HepG2 (cell line): ENCODE measurements around the gene PCLO. TPM values are rescaled to one million over a fixed set of nuclear protein-coding genes. Genes with fewer than 3 reads are reported as not detected.
"Not testable (repeated sequence)": the region's sequence is repeated elsewhere in the genome, so short reads cannot be mapped to it uniquely, and the experiment has no call there.

Experiments used
- ATAC-seq: fragments of 200-7000 bp; cut with Tn5 transposase; 3 replicates; pipeline ENCODE4 v1.9.1; 2020; ENCODE audit warnings: mild to moderate bottlenecking, moderate library complexity
- BruUV-seq: library from RNA; stranded (reverse); fragments of 400-500 nt; replicated peaks from 2 replicates; lab custom pipeline; 2021; lab: Mats Ljungman, UMichigan
- CTCF ChIA-PET: fragments of 300-600 bp; formaldehyde crosslinking; extraction: SDS; loops from one replicate; lab custom pipeline; 2021; ENCODE audit warnings: low total read pairs, inconsistent platforms, low intra/inter-chr PET ratio; lab: Yijun Ruan, JAX
- POLR2A ChIA-PET: fragments of 350-600 bp; sonication (Branson Sonifier 250); formaldehyde crosslinking; loops from one replicate; lab custom pipeline; 2020; ENCODE audit warnings: antibody characterized with exemption, inconsistent platforms; lab: Yijun Ruan, JAX
- DNase-seq: peaks from one replicate; pipeline ENCODE4 v3.0.0-alpha.2; 2015; ENCODE audit warnings: low spot score
- FAIRE-seq: peaks from 3 replicates; lab custom pipeline; 2011; peaks lifted over from hg19 to GRCh38; lab: Jason Lieb, UNC
- H2AFZ ChIP-seq: one replicate; pipeline ENCODE4 v1.6.1; 2011; ENCODE audit warnings: low read length, inconsistent platforms
- H3K27ac ChIP-seq: fragments of 300-600 bp; 3 replicates; pipeline ENCODE4 v1.8.0; 2011; ENCODE audit warnings: mixed run types, mild to moderate bottlenecking, mixed read lengths, low read length, inconsistent platforms; ENCODE audit not compliant: insufficient read depth; ENCODE audit errors: extremely low read length
- H3K27me3 ChIP-seq, 2 experiments: fragments of 200-600 bp in 1 of 2; 2 replicates in 1 of 2; 3 replicates in 1 of 2; pipeline versions ENCODE4 v1.6.0 to v1.8.0; 2011; ENCODE audit warnings: low read length in 2 of 2, mild to moderate bottlenecking in 2 of 2, moderate library complexity in 2 of 2, inconsistent platforms in 1 of 2; ENCODE audit not compliant: insufficient read depth in 2 of 2, control insufficient read depth in 1 of 2
- H3K36me3 ChIP-seq, 2 experiments: fragments of 200-600 bp in 1 of 2; replicated peaks in 1 of 2; 2 replicates in 1 of 2; 3 replicates in 1 of 2; pipeline versions ENCODE4 v1.5.1 to v1.8.0; 2011; ENCODE audit warnings: low read length in 2 of 2, inconsistent platforms in 1 of 2; ENCODE audit not compliant: insufficient read depth in 2 of 2, control insufficient read depth in 1 of 2
- H3K4me1 ChIP-seq: 2 replicates; pipeline ENCODE4 v1.5.1; 2012; ENCODE audit warnings: low read length, inconsistent platforms; ENCODE audit not compliant: insufficient read depth
- H3K4me2 ChIP-seq: 2 replicates; pipeline ENCODE4 v1.6.0; 2011; ENCODE audit warnings: low read depth, low read length, inconsistent platforms
- H3K4me3 ChIP-seq, 3 experiments: fragments of 200-600 bp in 1 of 3; sonication (generic), shearing (Covaris generic) in 1 of 3; replicated peaks in 1 of 3; 2 replicates each; pipeline ENCODE4 v1.5.1; 2011 to 2016; ENCODE audit warnings: low read length in 3 of 3, inconsistent platforms in 2 of 3, low read depth in 2 of 3, mild to moderate bottlenecking in 2 of 3, control low read depth in 1 of 3, mixed read lengths in 1 of 3; ENCODE audit not compliant: insufficient read depth in 1 of 3
- H3K79me2 ChIP-seq: one replicate; pipeline ENCODE4 v1.6.1; 2011; ENCODE audit warnings: low read length, inconsistent platforms; ENCODE audit not compliant: insufficient read depth
- H3K9ac ChIP-seq: 2 replicates; pipeline ENCODE4 v1.6.0; 2011; ENCODE audit warnings: mild to moderate bottlenecking, low read depth, low read length, inconsistent platforms; ENCODE audit not compliant: insufficient read depth
- H3K9me3 ChIP-seq: 2 replicates; pipeline ENCODE4 v1.5.1; 2012; ENCODE audit warnings: mild to moderate bottlenecking, low read length
- H4K20me1 ChIP-seq: 2 replicates; pipeline ENCODE4 v1.6.0; 2011; ENCODE audit warnings: inconsistent platforms, mild to moderate bottlenecking, low read length, moderate library complexity; ENCODE audit not compliant: insufficient read depth
- ASH2L ChIP-seq: fragments of 300-600, 200-600 bp; sonication (generic); IDR thresholded peaks from 2 replicates; pipeline ENCODE4 v1.7.0; 2017; ENCODE audit warnings: low read depth, mild to moderate bottlenecking, moderate library complexity, mixed read lengths, low read length; ENCODE audit not compliant: insufficient read length
- MEIS1 ChIP-seq: sonication (generic); formaldehyde crosslinking; IDR thresholded peaks from 2 replicates; pipeline ENCODE4 v1.9.0; 2021; ENCODE audit warnings: mild to moderate bottlenecking, missing genetic modification reagents, moderate library complexity, borderline replicate concordance
- RBM22 ChIP-seq: fragments of 200-400 bp; formaldehyde crosslinking; optimal IDR thresholded peaks from 2 replicates; pipeline ENCODE3; 2017; ENCODE audit warnings: mild to moderate bottlenecking, low read length, moderate library complexity
- SALL1 ChIP-seq: sonication (generic); formaldehyde crosslinking; IDR thresholded peaks from 2 replicates; pipeline ENCODE4 v1.8.0; 2022; ENCODE audit warnings: mild to moderate bottlenecking, missing genetic modification reagents
- ZBTB21 ChIP-seq: sonication (generic); formaldehyde crosslinking; IDR thresholded peaks from 2 replicates; pipeline ENCODE4 v1.4.0; 2020; ENCODE audit warnings: missing genetic modification reagents
- ZNF30 ChIP-seq: sonication (generic); formaldehyde crosslinking; IDR thresholded peaks from 2 replicates; pipeline ENCODE4 v1.5.0; 2020; ENCODE audit warnings: mild to moderate bottlenecking, missing genetic modification reagents
- ZNF660 ChIP-seq: sonication (generic); formaldehyde crosslinking; IDR thresholded peaks from 2 replicates; pipeline ENCODE4 v1.5.1; 2020; ENCODE audit warnings: mild to moderate bottlenecking, low read depth, missing genetic modification reagents, borderline replicate concordance
- ZNF678 ChIP-seq: sonication (generic); formaldehyde crosslinking; IDR thresholded peaks from 2 replicates; pipeline ENCODE4 v1.4.0; 2020; ENCODE audit warnings: mild to moderate bottlenecking, missing genetic modification reagents
- ZNF7 ChIP-seq: IDR thresholded peaks from 2 replicates; pipeline ENCODE4 v1.6.1; 2016; ENCODE audit warnings: missing biosample characterization, missing genetic modification reagents
- WGBS: methylation state at CpG from one replicate; pipeline ENCODE4 v1.1.6; 2017; ENCODE audit warnings: low lambda C conversion rate; 5-methylcytosine and 5-hydroxymethylcytosine counted together
- in situ Hi-C: cut with HindIII; loops from 2 replicates; pipeline ENCODE4 v1.10.0; 2017; ENCODE audit warnings: low pct_unique_long_range_greater_than_20kb; ENCODE audit not compliant: extremely low pct_ligation_motif_present
- intact Hi-C: fragments of 100-400 bp; cut with micrococcal nuclease; formaldehyde crosslinking; loops from one replicate; pipeline ENCODE4 v1.10.0; 2022; ENCODE audit not compliant: unreplicated experiment
- polyA plus RNA-seq, 8 experiments: library from polyadenylated mRNA; depleted of rRNA in 3 of 8; stranded (reverse) in 7 of 8; unstranded in 1 of 8; fragments of >200 nt; fragmentation: Illumina TruSeq in 4 of 8; extraction: Trizol in 4 of 8; gene quantifications; 2 replicates each; pipeline versions ENCODE4 v1.2.1 to v1.2.3, GENCODE V29; 2011 to 2016; ENCODE audit warnings: low read depth in 4 of 8, missing spikeins in 1 of 8, mixed read lengths in 1 of 8; ENCODE audit not compliant: insufficient read depth in 1 of 8
- total RNA-seq, 5 experiments: library from RNA; depleted of rRNA; stranded (reverse); fragments of >200 nt; fragmentation: Illumina TruSeq; extraction: Trizol; gene quantifications; 2 replicates each; pipeline ENCODE4 v1.2.3, GENCODE V29; 2016; ENCODE audit warnings: low read depth in 1 of 5
- TF ChIP-seq, protein P1 (sequence below): sonication (generic); formaldehyde crosslinking; conservative IDR thresholded peaks from 2 replicates; pipeline ENCODE4 v1.4.0; 2020; ENCODE audit warnings: missing genetic modification reagents
- TF ChIP-seq, protein P2 (sequence below), 2 experiments: sonication (generic) in 1 of 2; formaldehyde crosslinking in 1 of 2; IDR thresholded peaks; 2 replicates each; pipeline versions ENCODE4 v1.4.0 to v1.6.1; 2018 to 2020; ENCODE audit warnings: missing genetic modification reagents in 2 of 2, borderline replicate concordance in 1 of 2, low read depth in 1 of 2, mild to moderate bottlenecking in 1 of 2, missing biosample characterization in 1 of 2
- TF ChIP-seq, protein P3 (sequence below): IDR thresholded peaks from 2 replicates; pipeline ENCODE4 v1.6.1; 2016; ENCODE audit warnings: control low read depth

Gene PCLO
- total and polyA plus RNA-seq, 2 of the 13 experiments (the other 11 are each of a cell fraction or from before 2014, with no cell fraction given), result 0.07 to 0.29 TPM

DNA sequence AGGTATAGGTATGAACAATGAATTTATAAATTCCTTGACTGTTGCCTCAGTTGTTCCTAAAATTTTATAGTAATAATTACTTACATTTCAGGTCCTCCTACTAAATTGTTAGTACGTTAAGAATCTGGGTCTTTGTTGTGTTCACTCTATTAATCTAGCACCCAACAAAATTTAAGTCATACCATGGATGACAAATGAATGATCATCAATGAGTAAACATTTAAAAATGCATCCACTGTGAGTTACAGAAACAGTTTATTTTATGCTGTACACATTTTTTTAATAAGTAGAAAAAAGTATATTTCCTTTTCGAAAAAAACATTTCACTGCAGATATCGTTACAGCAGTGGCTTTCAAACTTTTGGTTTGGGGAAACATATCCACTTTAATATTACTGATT is 265.2 kb downstream of the PCLO start:
- Histone ChIP-seq H2AFZ (no peak overlapping the region), H3K4me3 (no peak overlapping the region), H3K79me2 (no peaks in the 10 kb centered on the region), H3K9me3 (no peaks in the 10 kb centered on the region), H4K20me1 (no peaks in the 10 kb centered on the region), H3K4me1 (no peaks in the 10 kb centered on the region), H3K36me3 (no peaks in the 10 kb centered on the region), H3K9ac (no peak overlapping the region), H3K27ac (no peak overlapping the region), H3K27me3 (no peaks in the 10 kb centered on the region), H3K4me2 (no peak overlapping the region)
- ChIA-PET CTCF (no interaction called here), POLR2A (no interaction called here)
- FAIRE-seq (no peak), DNase-seq (no peak), ATAC-seq (no peak)
- WGBS, result 0% methylated on average over 3 of the region's 3 CpGs
- in situ Hi-C loops, result no loop called here
- intact Hi-C loops, result no loop called here
- no TSS peak for BruUV-seq
- no peak for TF ChIP-seq RBM22
- TF ChIP-seq MEIS1 (CRISPR knock-in tag), result no peak
- TF ChIP-seq, protein P1, sequence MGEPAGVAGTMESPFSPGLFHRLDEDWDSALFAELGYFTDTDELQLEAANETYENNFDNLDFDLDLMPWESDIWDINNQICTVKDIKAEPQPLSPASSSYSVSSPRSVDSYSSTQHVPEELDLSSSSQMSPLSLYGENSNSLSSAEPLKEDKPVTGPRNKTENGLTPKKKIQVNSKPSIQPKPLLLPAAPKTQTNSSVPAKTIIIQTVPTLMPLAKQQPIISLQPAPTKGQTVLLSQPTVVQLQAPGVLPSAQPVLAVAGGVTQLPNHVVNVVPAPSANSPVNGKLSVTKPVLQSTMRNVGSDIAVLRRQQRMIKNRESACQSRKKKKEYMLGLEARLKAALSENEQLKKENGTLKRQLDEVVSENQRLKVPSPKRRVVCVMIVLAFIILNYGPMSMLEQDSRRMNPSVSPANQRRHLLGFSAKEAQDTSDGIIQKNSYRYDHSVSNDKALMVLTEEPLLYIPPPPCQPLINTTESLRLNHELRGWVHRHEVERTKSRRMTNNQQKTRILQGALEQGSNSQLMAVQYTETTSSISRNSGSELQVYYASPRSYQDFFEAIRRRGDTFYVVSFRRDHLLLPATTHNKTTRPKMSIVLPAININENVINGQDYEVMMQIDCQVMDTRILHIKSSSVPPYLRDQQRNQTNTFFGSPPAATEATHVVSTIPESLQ (CRISPR knock-in tag), result no peak
- no peak for TF ChIP-seq ASH2L
- no peak for TF ChIP-seq ZNF660 (CRISPR knock-in tag)
- TF ChIP-seq SALL1 (CRISPR knock-in tag), result no peak
- TF ChIP-seq ZNF30 (CRISPR knock-in tag), result no peak
- TF ChIP-seq, protein P2, sequence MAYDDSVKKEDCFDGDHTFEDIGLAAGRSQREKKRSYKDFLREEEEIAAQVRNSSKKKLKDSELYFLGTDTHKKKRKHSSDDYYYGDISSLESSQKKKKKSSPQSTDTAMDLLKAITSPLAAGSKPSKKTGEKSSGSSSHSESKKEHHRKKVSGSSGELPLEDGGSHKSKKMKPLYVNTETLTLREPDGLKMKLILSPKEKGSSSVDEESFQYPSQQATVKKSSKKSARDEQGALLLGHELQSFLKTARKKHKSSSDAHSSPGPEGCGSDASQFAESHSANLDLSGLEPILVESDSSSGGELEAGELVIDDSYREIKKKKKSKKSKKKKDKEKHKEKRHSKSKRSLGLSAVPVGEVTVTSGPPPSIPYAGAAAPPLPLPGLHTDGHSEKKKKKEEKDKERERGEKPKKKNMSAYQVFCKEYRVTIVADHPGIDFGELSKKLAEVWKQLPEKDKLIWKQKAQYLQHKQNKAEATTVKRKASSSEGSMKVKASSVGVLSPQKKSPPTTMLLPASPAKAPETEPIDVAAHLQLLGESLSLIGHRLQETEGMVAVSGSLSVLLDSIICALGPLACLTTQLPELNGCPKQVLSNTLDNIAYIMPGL (CRISPR knock-in tag; IDR thresholded peaks at IDR 0.05; ENCODE audit: borderline replicate concordance in 1 of 2, low read depth in 1 of 2), result no peak
- TF ChIP-seq ZBTB21 (CRISPR knock-in tag), result no peak
- no peak for TF ChIP-seq ZNF678 (CRISPR knock-in tag)
- TF ChIP-seq, protein P3, sequence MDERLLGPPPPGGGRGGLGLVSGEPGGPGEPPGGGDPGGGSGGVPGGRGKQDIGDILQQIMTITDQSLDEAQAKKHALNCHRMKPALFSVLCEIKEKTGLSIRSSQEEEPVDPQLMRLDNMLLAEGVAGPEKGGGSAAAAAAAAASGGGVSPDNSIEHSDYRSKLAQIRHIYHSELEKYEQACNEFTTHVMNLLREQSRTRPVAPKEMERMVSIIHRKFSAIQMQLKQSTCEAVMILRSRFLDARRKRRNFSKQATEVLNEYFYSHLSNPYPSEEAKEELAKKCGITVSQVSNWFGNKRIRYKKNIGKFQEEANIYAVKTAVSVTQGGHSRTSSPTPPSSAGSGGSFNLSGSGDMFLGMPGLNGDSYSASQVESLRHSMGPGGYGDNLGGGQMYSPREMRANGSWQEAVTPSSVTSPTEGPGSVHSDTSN (CRISPR knock-in tag), result no peak
- TF ChIP-seq ZNF7, result no peak

DNA sequence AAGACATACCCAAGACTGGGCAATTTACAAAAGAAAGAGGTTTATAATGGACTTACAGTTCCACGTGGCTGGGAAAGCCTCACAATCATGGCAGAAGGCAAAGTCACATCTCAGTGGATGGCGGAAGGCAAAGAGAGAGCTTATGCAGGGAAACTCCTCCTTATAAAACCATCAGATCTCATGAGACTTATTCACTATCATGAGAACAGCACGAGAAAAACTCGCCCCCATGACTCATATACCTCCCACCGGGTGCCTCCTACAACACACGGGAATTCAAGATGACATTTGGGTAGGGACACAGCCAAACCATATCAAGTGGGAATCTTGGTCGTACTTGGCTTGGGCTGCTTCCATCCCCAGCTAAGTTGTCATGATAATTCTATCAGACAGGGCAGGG is 268.3 kb downstream of the PCLO start:
- in situ Hi-C loops, H3K27ac ChIP-seq, DNase-seq, H3K9me3 ChIP-seq, H3K9ac ChIP-seq, FAIRE-seq, H3K27me3 ChIP-seq, H4K20me1 ChIP-seq, H3K4me2 ChIP-seq, CTCF ChIA-PET, H3K4me3 ChIP-seq, H3K36me3 ChIP-seq, H2AFZ ChIP-seq, ATAC-seq, BruUV-seq, H3K79me2 ChIP-seq, intact Hi-C loops, H3K4me1 ChIP-seq, POLR2A ChIA-PET: not testable (repeated sequence)
- 3% methylated on average over 7 of the region's 7 CpGs for WGBS
